A673 (cell line): ENCODE results near the gene SERPINB7. TPM values are rescaled to one million over a fixed set of nuclear protein-coding genes. Genes with fewer than 3 reads are reported as not detected.
A peak's percentile ranks its signal among the peaks of the same experiment; 100 is the strongest.

Experiments used
- BruUV-seq: library from RNA; stranded (reverse); fragments of 400-500 nt; replicated peaks from 2 replicates; lab custom pipeline; 2021; lab: Mats Ljungman, UMichigan
- CTCF ChIA-PET: fragments of 300-600 bp; sonication (Branson Sonifier 250); formaldehyde crosslinking; loops from one replicate; lab custom pipeline; 2022; ENCODE audit warnings: antibody characterized with exemption; lab: Charles Lee
- POLR2A ChIA-PET: fragments of 300-600 bp; sonication (Branson Sonifier 250); formaldehyde crosslinking; loops from one replicate; lab custom pipeline; 2022; ENCODE audit warnings: antibody characterized with exemption; ENCODE audit not compliant: low non-redundant PET; lab: Charles Lee
- DNase-seq: peaks from one replicate; pipeline ENCODE4 v3.0.0-alpha.2; 2015; ENCODE audit warnings: low spot score
- H3K27ac ChIP-seq: fragments of 200-600 bp; sonication (generic); 2 replicates; pipeline ENCODE4 v1.5.1; 2016; ENCODE audit warnings: mixed run types, low read depth, mild to moderate bottlenecking, mixed read lengths, antibody characterized with exemption, low read length; ENCODE audit not compliant: poor library complexity, severe bottlenecking
- H3K27me3 ChIP-seq: fragments of 200-600 bp; sonication (generic); replicated peaks from 2 replicates; pipeline ENCODE4 v1.6.1; 2017; ENCODE audit warnings: mixed run types, low read depth, mild to moderate bottlenecking, mixed read lengths, antibody characterized with exemption, low read length; ENCODE audit not compliant: insufficient read depth, poor library complexity
- H3K36me3 ChIP-seq: fragments of 200-600 bp; sonication (generic); 2 replicates; pipeline ENCODE4 v1.6.1; 2016; ENCODE audit warnings: mixed run types, mild to moderate bottlenecking, mixed read lengths, antibody characterized with exemption, low read length; ENCODE audit not compliant: insufficient read depth, poor library complexity, severe bottlenecking
- H3K4me1 ChIP-seq: fragments of 200-600 bp; sonication (generic); 2 replicates; pipeline ENCODE4 v1.6.1; 2017; ENCODE audit warnings: mixed run types, mild to moderate bottlenecking, mixed read lengths, antibody characterized with exemption, low read length; ENCODE audit not compliant: insufficient read depth, poor library complexity, severe bottlenecking
- H3K4me3 ChIP-seq: fragments of 200-600 bp; sonication (generic); 2 replicates; pipeline ENCODE4 v1.5.1; 2016; ENCODE audit warnings: low read depth, mixed run types, mild to moderate bottlenecking, mixed read lengths, low read length; ENCODE audit not compliant: poor library complexity, severe bottlenecking
- H3K9me3 ChIP-seq: fragments of 200-600 bp; sonication (generic); 2 replicates; pipeline ENCODE4 v1.6.1; 2016; ENCODE audit warnings: mixed run types, low read depth, mild to moderate bottlenecking, mixed read lengths, antibody characterized with exemption, low read length; ENCODE audit not compliant: poor library complexity, severe bottlenecking
- EZH2 ChIP-seq: fragments of 200-600 bp; sonication (generic); IDR thresholded peaks from 2 replicates; pipeline ENCODE4 v1.6.1; 2017; ENCODE audit warnings: borderline replicate concordance, low read depth, mild to moderate bottlenecking, mixed read lengths, antibody characterized with exemption, low read length; ENCODE audit not compliant: poor library complexity, severe bottlenecking
- intact Hi-C: fragments of 100-400 bp; cut with micrococcal nuclease; formaldehyde crosslinking; loops from one replicate; pipeline ENCODE4 v1.10.0; 2022; ENCODE audit not compliant: unreplicated experiment
- total RNA-seq: library from RNA; stranded (reverse); gene quantifications from 2 replicates; pipeline ENCODE4 v1.2.3, GENCODE V29; 2021
- TF ChIP-seq, protein P1 (sequence below): fragments of 300-800, 200-600 bp; sonication (generic); conservative IDR thresholded peaks from 2 replicates; pipeline ENCODE4 v1.5.1; 2017; ENCODE audit warnings: low read depth, mild to moderate bottlenecking, antibody characterized with exemption, low read length, moderate library complexity, mixed read lengths

Gene SERPINB7
- total RNA-seq, 1 experiment from 2014 or later = 12.8 TPM

DNA sequence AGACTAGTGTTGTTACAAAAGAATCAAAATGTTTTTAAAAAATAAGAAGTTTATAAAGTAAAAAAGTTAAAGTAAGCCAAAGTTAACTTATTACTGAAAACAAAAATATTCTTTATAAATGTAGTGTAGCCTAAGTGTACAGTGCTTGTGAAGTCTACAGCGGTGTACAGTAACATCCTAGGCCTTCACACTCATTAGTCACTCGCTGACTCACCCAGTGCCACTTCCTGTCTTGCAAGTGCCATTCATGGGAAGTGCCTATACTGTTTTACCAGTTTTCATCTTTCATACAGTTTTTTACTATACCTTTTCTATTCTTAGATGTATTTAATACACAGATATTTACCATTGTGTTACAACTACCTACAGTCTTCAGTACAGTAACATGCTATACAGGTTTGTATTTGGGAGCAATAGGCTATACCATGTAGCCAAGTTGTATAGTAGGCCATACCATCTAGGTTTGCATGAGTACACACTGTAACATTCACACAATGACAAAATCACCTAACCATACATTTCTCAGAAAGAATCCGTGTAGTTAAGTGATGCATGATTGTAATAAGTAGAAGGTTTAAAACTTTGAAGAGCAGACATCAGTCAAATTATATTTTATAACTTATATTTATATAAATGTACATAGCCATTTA lies 13.4 kb downstream of the SERPINB7 start:
- Histone ChIP-seq H3K36me3 (no peaks in the 10 kb centered on the region), H3K4me1 (peaks cover 8% of the 10 kb centered on the region), H3K9me3 (no peaks in the 10 kb centered on the region), H3K27me3 (no peaks in the 10 kb centered on the region), H3K27ac (no peak overlapping the region), H3K4me3 (no peak overlapping the region)
- TF ChIP-seq EZH2 = no peak
- TF ChIP-seq, protein P1, sequence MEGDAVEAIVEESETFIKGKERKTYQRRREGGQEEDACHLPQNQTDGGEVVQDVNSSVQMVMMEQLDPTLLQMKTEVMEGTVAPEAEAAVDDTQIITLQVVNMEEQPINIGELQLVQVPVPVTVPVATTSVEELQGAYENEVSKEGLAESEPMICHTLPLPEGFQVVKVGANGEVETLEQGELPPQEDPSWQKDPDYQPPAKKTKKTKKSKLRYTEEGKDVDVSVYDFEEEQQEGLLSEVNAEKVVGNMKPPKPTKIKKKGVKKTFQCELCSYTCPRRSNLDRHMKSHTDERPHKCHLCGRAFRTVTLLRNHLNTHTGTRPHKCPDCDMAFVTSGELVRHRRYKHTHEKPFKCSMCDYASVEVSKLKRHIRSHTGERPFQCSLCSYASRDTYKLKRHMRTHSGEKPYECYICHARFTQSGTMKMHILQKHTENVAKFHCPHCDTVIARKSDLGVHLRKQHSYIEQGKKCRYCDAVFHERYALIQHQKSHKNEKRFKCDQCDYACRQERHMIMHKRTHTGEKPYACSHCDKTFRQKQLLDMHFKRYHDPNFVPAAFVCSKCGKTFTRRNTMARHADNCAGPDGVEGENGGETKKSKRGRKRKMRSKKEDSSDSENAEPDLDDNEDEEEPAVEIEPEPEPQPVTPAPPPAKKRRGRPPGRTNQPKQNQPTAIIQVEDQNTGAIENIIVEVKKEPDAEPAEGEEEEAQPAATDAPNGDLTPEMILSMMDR = no peak
- DNase-seq = peak; percentile 84
- intact Hi-C loops = no loop called here
- no TSS peak for BruUV-seq
- CTCF ChIA-PET = no interaction called here
- POLR2A ChIA-PET = no interaction called here

DNA sequence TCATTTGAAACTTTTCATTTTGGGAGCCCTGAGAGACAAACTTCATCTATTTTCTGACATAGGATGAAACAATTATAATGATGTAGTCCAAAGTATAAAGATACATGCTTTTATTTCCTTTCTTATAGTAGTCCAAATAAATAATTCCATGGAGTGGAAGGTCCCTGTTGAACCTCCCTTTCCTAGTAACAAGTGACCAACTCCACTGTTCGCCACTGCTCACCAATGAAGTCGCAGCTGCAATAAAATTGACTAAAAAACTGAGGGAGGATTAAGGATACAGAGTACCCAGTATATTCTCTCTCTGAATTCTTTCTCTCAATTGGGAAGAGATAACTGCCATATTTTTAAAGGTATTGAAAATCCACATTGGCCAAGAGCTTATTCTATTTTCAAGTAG lies 14.1 kb downstream of the SERPINB7 start:
- H3K4me1 ChIP-seq = peaks cover 8% of the 10 kb centered on the region
- H3K27me3 ChIP-seq = no peaks in the 10 kb centered on the region
- DNase-seq = no peak
- no peak for TF ChIP-seq EZH2
- TF ChIP-seq, protein P1 = no peak
- ChIA-PET CTCF (interaction anchor here (0.7 kb wide), 1 partner anchor 272 kb away, joined by 4 read pairs; no protein-coding TSS in a partner anchor), POLR2A (no interaction called here)
- no peak overlapping the region for H3K27ac ChIP-seq
- H3K4me3 ChIP-seq = no peak overlapping the region
- no TSS peak for BruUV-seq
- H3K36me3 ChIP-seq = no peaks in the 10 kb centered on the region
- no peaks in the 10 kb centered on the region for H3K9me3 ChIP-seq
- intact Hi-C loops = no loop called here

DNA sequence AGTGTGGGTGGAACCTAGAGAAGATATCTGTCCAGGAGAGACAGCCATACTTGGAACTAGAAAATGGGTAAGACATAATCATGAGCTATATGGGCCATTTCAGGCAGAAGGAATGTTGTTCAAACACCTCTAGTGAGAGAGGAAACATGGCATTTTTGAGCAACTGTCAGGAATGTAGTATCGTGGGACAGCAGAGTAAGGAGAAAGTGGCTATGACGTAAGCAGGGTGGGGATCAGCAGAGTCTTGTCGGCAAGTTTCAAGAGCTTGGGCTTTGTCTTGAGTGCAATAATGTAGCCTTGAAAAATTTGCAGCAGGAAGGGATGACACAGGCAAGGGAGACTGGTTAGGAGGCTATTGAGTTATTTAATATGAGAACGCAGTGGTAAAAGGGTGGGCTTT lies 20.4 kb downstream of the SERPINB7 start:
- TF ChIP-seq, protein P1 = no peak
- TF ChIP-seq EZH2 = no peak
- CTCF ChIA-PET = no interaction called here
- no peak for DNase-seq
- no peaks in the 10 kb centered on the region for H3K27me3 ChIP-seq
- H3K4me3 ChIP-seq = no peak overlapping the region
- no peak overlapping the region for H3K27ac ChIP-seq
- H3K4me1 ChIP-seq = peaks cover 6% of the 10 kb centered on the region
- intact Hi-C loops = no loop called here
- no peaks in the 10 kb centered on the region for H3K36me3 ChIP-seq
- BruUV-seq = no TSS peak
- POLR2A ChIA-PET = no interaction called here
- H3K9me3 ChIP-seq = no peaks in the 10 kb centered on the region
